Caco-2 (cell line): Measurements from ENCODE around the gene MEIS3. TPM values are rescaled to one million over a fixed set of nuclear protein-coding genes. Genes with fewer than 3 reads are reported as not detected.

ENCODE experiments used
- BruUV-seq: library from RNA; stranded (reverse); fragments of 400-500 nt; replicated peaks from 2 replicates; lab custom pipeline; 2021; lab: Mats Ljungman, UMichigan
- CTCF ChIA-PET: fragments of 300-600 bp; sonication (Branson Sonifier 250); formaldehyde crosslinking; loops from one replicate; lab custom pipeline; 2022; ENCODE audit warnings: antibody characterized with exemption; lab: Charles Lee
- POLR2A ChIA-PET: fragments of 300-600 bp; sonication (Branson Sonifier 250); formaldehyde crosslinking; loops from one replicate; lab custom pipeline; 2022; ENCODE audit warnings: antibody characterized with exemption; lab: Charles Lee
- DNase-seq, 2 experiments: peaks; one replicate each; pipeline versions ENCODE4 v3.0.0 to v3.0.0-alpha.2; 2020 to 2022
- H3K27me3 ChIP-seq: replicated peaks from 2 replicates; pipeline ENCODE4 v1.6.0; 2011; ENCODE audit warnings: low read length; ENCODE audit not compliant: control insufficient read depth, insufficient read depth
- H3K36me3 ChIP-seq: 2 replicates; pipeline ENCODE4 v1.5.1; 2011; ENCODE audit warnings: low read length; ENCODE audit not compliant: control insufficient read depth, insufficient read depth
- H3K4me1 ChIP-seq: fragments of 250-450 bp; sonication (Bioruptor Pico); 2 replicates; pipeline ENCODE4 v1.5.1; 2020; ENCODE audit warnings: mild to moderate bottlenecking
- H3K4me3 ChIP-seq: 2 replicates; pipeline ENCODE4 v1.5.1; 2011; ENCODE audit warnings: low read depth, mild to moderate bottlenecking, control low read depth, low read length
- H3K9me3 ChIP-seq: fragments of 250-450 bp; sonication (Bioruptor Pico); 2 replicates; pipeline ENCODE4 v1.5.1; 2020; ENCODE audit warnings: mild to moderate bottlenecking, moderate library complexity
- H3K27ac Mint-ChIP-seq: one replicate; pipeline ENCODE4 v1.8.0; 2022; ENCODE audit warnings: mixed read lengths; ENCODE audit not compliant: unreplicated experiment
- H3K27me3 Mint-ChIP-seq: one replicate; pipeline ENCODE4 v1.8.0; 2022; ENCODE audit warnings: mixed read lengths; ENCODE audit not compliant: insufficient read depth, unreplicated experiment
- H3K36me3 Mint-ChIP-seq: one replicate; pipeline ENCODE4 v1.8.0; 2022; ENCODE audit warnings: mild to moderate bottlenecking, mixed read lengths; ENCODE audit not compliant: insufficient read depth, unreplicated experiment
- H3K4me1 Mint-ChIP-seq: one replicate; pipeline ENCODE4 v1.8.0; 2022; ENCODE audit warnings: low read depth, mixed read lengths; ENCODE audit not compliant: unreplicated experiment
- H3K4me3 Mint-ChIP-seq: one replicate; pipeline ENCODE4 v1.8.0; 2022; ENCODE audit warnings: mild to moderate bottlenecking, moderate library complexity, mixed read lengths; ENCODE audit not compliant: unreplicated experiment
- H3K9me3 Mint-ChIP-seq: one replicate; pipeline ENCODE4 v1.8.0; 2022; ENCODE audit warnings: mixed read lengths; ENCODE audit not compliant: unreplicated experiment
- CTCF ChIP-seq, 2 experiments: fragments of 200-600 bp in 1 of 2; IDR thresholded peaks; 1 replicate in 1 of 2; 2 replicates in 1 of 2; pipeline versions ENCODE4 v1.5.1 to v1.8.0; 2011 to 2022; ENCODE audit warnings: antibody characterized with exemption in 1 of 2, control low read depth in 1 of 2, inconsistent platforms in 1 of 2, low read depth in 1 of 2, low read length in 1 of 2, mild to moderate bottlenecking in 1 of 2, moderate library complexity in 1 of 2; ENCODE audit not compliant: insufficient read depth in 1 of 2, severe bottlenecking in 1 of 2, unreplicated experiment in 1 of 2
- intact Hi-C: fragments of 100-400 bp; cut with micrococcal nuclease; formaldehyde crosslinking; loops from one replicate; pipeline ENCODE4 v1.10.0; 2022; ENCODE audit not compliant: unreplicated experiment
- total RNA-seq: library from RNA; stranded (reverse); gene quantifications from 2 replicates; pipeline ENCODE4 v1.2.3, GENCODE V29; 2022

MEIS3 gene
- total RNA-seq, 1 experiment from 2014 or later = 16.8 TPM

DNA sequence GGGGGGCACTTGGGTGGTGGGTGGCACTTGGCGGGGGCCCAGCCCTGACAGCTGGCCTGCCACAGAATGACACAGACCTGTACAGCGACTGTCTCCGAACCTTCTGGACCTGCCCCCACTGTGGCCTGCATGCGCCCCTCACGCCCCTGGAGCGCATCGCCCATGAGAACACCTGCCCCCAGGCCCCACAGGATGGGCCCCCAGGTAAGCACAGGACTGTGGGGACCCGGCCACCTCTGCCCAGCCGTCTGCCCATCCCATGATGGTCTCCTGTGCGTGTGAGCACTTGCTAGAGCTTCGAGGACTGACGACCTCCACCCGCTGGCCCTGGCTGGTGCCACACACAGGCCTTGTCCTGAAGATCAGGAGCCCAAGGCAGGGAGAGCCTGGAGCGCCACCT lies 38.2 kb downstream of the MEIS3 start:
- ChIA-PET CTCF (no interaction called here), POLR2A (no interaction called here)

GRCh38 chr19:47380559-47380958 lies 38.8 kb downstream of the MEIS3 start:
- no TSS peak for BruUV-seq
- DNase-seq = no peak
- Mint-ChIP-seq H3K27ac (no peak overlapping the region), H3K36me3 (peaks cover 57% of the 10 kb centered on the region), H3K27me3 (no peaks in the 10 kb centered on the region), H3K9me3 (no peaks in the 10 kb centered on the region), H3K4me1 (no peaks in the 10 kb centered on the region), H3K4me3 (no peak overlapping the region)
- POLR2A ChIA-PET = no interaction called here
- Histone ChIP-seq H3K27me3 (no peaks in the 10 kb centered on the region), H3K4me3 (no peak overlapping the region), H3K36me3 (peaks cover 3% of the 10 kb centered on the region), H3K9me3 (no peaks in the 10 kb centered on the region), H3K4me1 (no peaks in the 10 kb centered on the region)
- CTCF ChIA-PET = no interaction called here
- no peak for TF ChIP-seq CTCF (IDR thresholded peaks at IDR 0.05; ENCODE audit: insufficient read depth in 1 of 2, low read depth in 1 of 2, low read length in 1 of 2, severe bottlenecking in 1 of 2, unreplicated experiment in 1 of 2)
- intact Hi-C loops = no loop called here

More for the DNA sequence above, 38.2 kb downstream of the MEIS3 start:
- H3K4me1 Mint-ChIP-seq = no peaks in the 10 kb centered on the region
- TF ChIP-seq CTCF (IDR thresholded peaks at IDR 0.05; ENCODE audit: insufficient read depth in 1 of 2, low read depth in 1 of 2, low read length in 1 of 2, severe bottlenecking in 1 of 2, unreplicated experiment in 1 of 2) = no peak
- Histone ChIP-seq H3K4me3 (no peak overlapping the region), H3K27me3 (no peaks in the 10 kb centered on the region), H3K9me3 (no peaks in the 10 kb centered on the region), H3K36me3 (peaks cover 3% of the 10 kb centered on the region), H3K4me1 (no peaks in the 10 kb centered on the region)
- intact Hi-C loops = no loop called here
- H3K4me3 Mint-ChIP-seq = no peak overlapping the region
- H3K27ac Mint-ChIP-seq = no peak overlapping the region
- H3K36me3 Mint-ChIP-seq = peaks cover 53% of the 10 kb centered on the region
- BruUV-seq = no TSS peak
- DNase-seq = no peak
- no peaks in the 10 kb centered on the region for H3K27me3 Mint-ChIP-seq
- H3K9me3 Mint-ChIP-seq = no peaks in the 10 kb centered on the region

- Histone ChIP-seq H3K36me3 (peaks cover 3% of the 10 kb centered on the region), H3K4me1 (no peaks in the 10 kb centered on the region), H3K27me3 (no peaks in the 10 kb centered on the region), H3K4me3 (no peak overlapping the region), H3K9me3 (no peaks in the 10 kb centered on the region)
- intact Hi-C loops = no loop called here
- no peak for TF ChIP-seq CTCF (IDR thresholded peaks at IDR 0.05; ENCODE audit: insufficient read depth in 1 of 2, low read depth in 1 of 2, low read length in 1 of 2, severe bottlenecking in 1 of 2, unreplicated experiment in 1 of 2)
- no TSS peak for BruUV-seq
- H3K9me3 Mint-ChIP-seq = no peaks in the 10 kb centered on the region
- peaks cover 57% of the 10 kb centered on the region for H3K36me3 Mint-ChIP-seq
- DNase-seq = no peak
- H3K4me1 Mint-ChIP-seq = no peaks in the 10 kb centered on the region
- no peak overlapping the region for H3K4me3 Mint-ChIP-seq
- no peaks in the 10 kb centered on the region for H3K27me3 Mint-ChIP-seq
- ChIA-PET POLR2A (no interaction called here), CTCF (no interaction called here)
- no peak overlapping the region for H3K27ac Mint-ChIP-seq
These were observed 39.9 kb downstream of the MEIS3 start for GRCh38 chr19:47379381-47379938.
